Endothelial cell of hepatic sinusoid (primary cell): ENCODE results near the gene KDM6A.
"Not testable (repeated sequence)": the region's sequence is repeated elsewhere in the genome, so short reads cannot be mapped to it uniquely, and the experiment has no call there.

Experiments used
- in situ Hi-C: cut with HindIII; loops from 2 replicates; pipeline ENCODE4 v1.10.0; 2017; ENCODE audit warnings: low sequenced_read_pairs

Gene KDM6A

GRCh38 chrX:44999872-45000271 lies 126.9 kb downstream of the KDM6A start:
- in situ Hi-C loops: not testable (repeated sequence)

GRCh38 chrX:45001048-45001447 lies 128.1 kb downstream of the KDM6A start:
- in situ Hi-C loops: no loop called here

GRCh38 chrX:45003085-45003484 lies 130.1 kb downstream of the KDM6A start:
- in situ Hi-C loops: no loop called here

- in situ Hi-C loops: no loop called here
Observed at GRCh38 chrX:45006002-45006800, 133.2 kb downstream of the KDM6A start.

- in situ Hi-C loops: no loop called here
Observed at GRCh38 chrX:45007598-45007997, 134.6 kb downstream of the KDM6A start.

- in situ Hi-C loops: no loop called here
Observed at GRCh38 chrX:45009371-45010000, 136.5 kb downstream of the KDM6A start.

GRCh38 chrX:45011131-45011530 lies 138.1 kb downstream of the KDM6A start:
- in situ Hi-C loops: loop anchor here (5.0 kb wide), 1 partner anchor 54 kb away; no protein-coding TSS in a partner anchor

GRCh38 chrX:45011597-45011996 lies 138.6 kb downstream of the KDM6A start:
- in situ Hi-C loops: loop anchor here (5.0 kb wide), 1 partner anchor 54 kb away; no protein-coding TSS in a partner anchor

- in situ Hi-C loops: no loop called here
Observed at GRCh38 chrX:45017946-45018345, 145.0 kb downstream of the KDM6A start.

- in situ Hi-C loops: no loop called here
Observed at GRCh38 chrX:45022150-45022549, 149.2 kb downstream of the KDM6A start.

- in situ Hi-C loops: no loop called here
Observed at GRCh38 chrX:45024501-45024900, 151.5 kb downstream of the KDM6A start.

GRCh38 chrX:45026036-45026435 lies 153.0 kb downstream of the KDM6A start:
- in situ Hi-C loops: no loop called here

- in situ Hi-C loops: no loop called here
Observed at GRCh38 chrX:45031830-45032378, 158.9 kb downstream of the KDM6A start.

- in situ Hi-C loops: no loop called here
Observed at GRCh38 chrX:45035071-45035470, 162.1 kb downstream of the KDM6A start.

GRCh38 chrX:45036161-45036560 lies 163.2 kb downstream of the KDM6A start:
- in situ Hi-C loops: no loop called here

GRCh38 chrX:45040137-45040536 lies 167.1 kb downstream of the KDM6A start:
- in situ Hi-C loops: not testable (repeated sequence)

- in situ Hi-C loops: no loop called here
Observed at GRCh38 chrX:45046417-45046816, 173.4 kb downstream of the KDM6A start.

- in situ Hi-C loops: loop anchor here (25.0 kb wide), 1 partner anchor 1088 kb away; the partner anchor contains the start of gene NDP
Observed at GRCh38 chrX:45050558-45050957, 177.6 kb downstream of the KDM6A start.

- in situ Hi-C loops: loop anchor here (25.0 kb wide), 1 partner anchor 1094 kb away; the partner anchor contains the start of gene NDP
Observed at GRCh38 chrX:45056428-45057145, 183.6 kb downstream of the KDM6A start.

GRCh38 chrX:45059906-45060305 lies 186.9 kb downstream of the KDM6A start:
- in situ Hi-C loops: loop anchor here (5.0 to 25.0 kb wide), 2 partner anchors 103 to 1098 kb away; partner anchors contain the start of gene NDP
